ENCODE results near the gene OSBPL7.
A peak's percentile ranks its signal among the peaks of the same experiment; 100 is the strongest.

Gene OSBPL7

DNA sequence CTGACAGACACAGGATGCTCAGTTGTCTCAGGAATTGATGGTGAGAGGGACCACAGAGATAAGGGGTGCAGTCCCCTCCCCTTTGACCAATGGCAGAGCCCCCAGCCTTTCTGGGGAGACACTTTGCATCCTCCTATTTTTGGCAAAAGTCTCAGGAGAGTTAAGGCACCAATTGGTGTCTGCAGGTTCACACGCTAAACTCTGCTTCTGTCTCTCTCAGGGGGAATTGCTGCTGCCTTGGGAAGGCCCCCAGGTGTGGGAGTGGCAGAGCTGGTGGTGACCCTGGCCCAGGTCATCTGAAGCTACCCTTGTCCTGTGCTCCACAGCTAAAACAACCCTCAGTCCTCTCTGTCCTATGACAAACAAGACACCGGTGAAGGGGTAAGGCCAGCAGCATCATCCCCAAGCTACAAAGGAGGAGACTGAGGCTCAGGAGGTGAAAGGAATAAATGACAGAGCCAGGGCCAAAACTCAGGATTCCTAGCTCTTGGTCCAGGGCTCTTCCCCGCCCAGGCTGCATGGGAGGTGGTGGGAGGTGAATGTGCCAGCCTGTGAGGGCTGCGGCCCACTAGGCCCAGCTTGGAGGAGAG, 20.3 kb downstream of the OSBPL7 start:
- H3K27ac ChIP-seq (ENCODE audit: low read depth, low read length): no peak overlapping the region
- no peaks in the 10 kb centered on the region for H3K36me3 ChIP-seq (ENCODE audit: insufficient read depth, low read length)
- H3K4me3 ChIP-seq (ENCODE audit: low read depth in 1 of 2, low read length in 2 of 2): no peak overlapping the region
- H3K9ac ChIP-seq (ENCODE audit: low read length): no peak overlapping the region
- H3K27me3 ChIP-seq (ENCODE audit: control insufficient read depth in 1 of 2, insufficient read depth in 2 of 2, low read length in 2 of 2): no peaks in the 10 kb centered on the region
- H3K9me3 ChIP-seq (ENCODE audit: low read length): no peaks in the 10 kb centered on the region
- H3K4me1 ChIP-seq (ENCODE audit: insufficient read depth, low read length): no peaks in the 10 kb centered on the region

DNA sequence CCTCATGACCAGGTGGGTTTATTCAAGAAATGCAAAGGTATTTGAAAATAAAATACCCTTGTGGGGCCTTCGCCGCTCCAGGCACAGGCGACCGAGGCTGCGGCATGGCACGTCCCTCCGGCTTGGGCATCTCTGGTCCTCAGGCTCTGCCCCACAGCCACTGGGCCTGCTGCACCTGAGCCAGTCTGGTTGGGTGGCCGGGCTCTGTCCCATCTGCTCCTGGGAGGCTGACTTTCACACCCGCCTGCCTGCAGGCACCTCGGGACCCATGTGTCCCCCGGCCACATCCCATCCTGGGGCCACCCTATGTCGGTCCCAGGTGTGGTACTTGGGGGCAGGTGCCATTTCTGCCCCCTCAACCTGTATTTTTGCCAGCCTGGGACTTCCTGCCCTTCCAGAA, 20.9 kb downstream of the OSBPL7 start:
- Histone ChIP-seq H3K27ac (ENCODE audit: low read depth, low read length) (no peak overlapping the region), H3K4me1 (ENCODE audit: insufficient read depth, low read length) (no peaks in the 10 kb centered on the region), H3K9me3 (ENCODE audit: low read length) (no peaks in the 10 kb centered on the region), H3K36me3 (ENCODE audit: insufficient read depth, low read length) (no peaks in the 10 kb centered on the region), H3K4me3 (ENCODE audit: low read depth in 1 of 2, low read length in 2 of 2) (no peak overlapping the region), H3K27me3 (ENCODE audit: control insufficient read depth in 1 of 2, insufficient read depth in 2 of 2, low read length in 2 of 2) (no peaks in the 10 kb centered on the region), H3K9ac (ENCODE audit: low read length) (no peak overlapping the region)

- H3K9ac ChIP-seq (ENCODE audit: low read length): no peak overlapping the region
- H3K4me1 ChIP-seq (ENCODE audit: insufficient read depth, low read length): no peaks in the 10 kb centered on the region
- no peak overlapping the region for H3K4me3 ChIP-seq (ENCODE audit: low read depth in 1 of 2, low read length in 2 of 2)
- H3K27ac ChIP-seq (ENCODE audit: low read depth, low read length): no peak overlapping the region
- H3K36me3 ChIP-seq (ENCODE audit: insufficient read depth, low read length): no peaks in the 10 kb centered on the region
- peaks cover under 1 to 7% of the 10 kb centered on the region in 2 donors for H3K27me3 ChIP-seq (ENCODE audit: control insufficient read depth in 1 of 2, insufficient read depth in 2 of 2, low read length in 2 of 2)
- no peaks in the 10 kb centered on the region for H3K9me3 ChIP-seq (ENCODE audit: low read length)
Observed at GRCh38 chr17:47797797-47798196, 23.8 kb downstream of the OSBPL7 start.

DNA sequence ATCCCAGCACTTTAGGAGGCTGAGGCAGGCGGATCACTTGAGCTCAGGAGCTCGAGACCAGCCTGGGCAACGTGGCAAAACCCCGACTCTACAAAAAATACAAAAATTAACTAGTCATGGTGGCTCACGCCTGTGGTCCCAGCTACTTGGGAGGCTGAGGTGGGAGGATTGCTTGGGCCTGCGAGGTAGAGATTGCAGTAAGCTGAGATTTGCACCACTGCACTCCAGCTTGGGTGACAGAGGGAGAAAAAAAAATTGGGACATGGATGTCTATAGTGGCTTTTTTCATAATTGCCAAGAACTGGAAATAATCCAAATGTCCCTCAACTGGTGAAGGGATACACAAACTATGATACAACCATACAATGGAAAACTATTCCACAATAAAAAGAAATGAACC, 28.6 kb downstream of the OSBPL7 start:
- Histone ChIP-seq H3K9me3 (ENCODE audit: low read length) (no peaks in the 10 kb centered on the region), H3K27ac (ENCODE audit: low read depth, low read length) (no peak overlapping the region), H3K27me3 (ENCODE audit: control insufficient read depth in 1 of 2, insufficient read depth in 2 of 2, low read length in 2 of 2) (peaks cover 20 to 44% of the 10 kb centered on the region in 2 donors), H3K36me3 (ENCODE audit: insufficient read depth, low read length) (no peaks in the 10 kb centered on the region), H3K4me1 (ENCODE audit: insufficient read depth, low read length) (no peaks in the 10 kb centered on the region), H3K9ac (ENCODE audit: low read length) (no peak overlapping the region), H3K4me3 (ENCODE audit: low read depth in 1 of 2, low read length in 2 of 2) (no peak overlapping the region)

GRCh38 chr17:47792457-47792856, 29.1 kb downstream of the OSBPL7 start:
- H3K4me1 ChIP-seq (ENCODE audit: insufficient read depth, low read length): no peaks in the 10 kb centered on the region
- no peaks in the 10 kb centered on the region for H3K36me3 ChIP-seq (ENCODE audit: insufficient read depth, low read length)
- no peaks in the 10 kb centered on the region for H3K9me3 ChIP-seq (ENCODE audit: low read length)
- H3K4me3 ChIP-seq (ENCODE audit: low read depth in 1 of 2, low read length in 2 of 2): no peak overlapping the region
- no peak overlapping the region for H3K9ac ChIP-seq (ENCODE audit: low read length)
- H3K27ac ChIP-seq (ENCODE audit: low read depth, low read length): no peak overlapping the region
- peaks cover 20 to 44% of the 10 kb centered on the region in 2 donors for H3K27me3 ChIP-seq (ENCODE audit: control insufficient read depth in 1 of 2, insufficient read depth in 2 of 2, low read length in 2 of 2)

- Histone ChIP-seq H3K4me1 (ENCODE audit: insufficient read depth, low read length) (no peaks in the 10 kb centered on the region), H3K4me3 (ENCODE audit: low read depth in 1 of 2, low read length in 2 of 2) (no peak overlapping the region), H3K36me3 (ENCODE audit: insufficient read depth, low read length) (no peaks in the 10 kb centered on the region), H3K9me3 (ENCODE audit: low read length) (no peaks in the 10 kb centered on the region), H3K27ac (ENCODE audit: low read depth, low read length) (no peak overlapping the region), H3K9ac (ENCODE audit: low read length) (no peak overlapping the region), H3K27me3 (ENCODE audit: control insufficient read depth in 1 of 2, insufficient read depth in 2 of 2, low read length in 2 of 2) (peaks cover 20 to 44% of the 10 kb centered on the region in 2 donors)
Observed at GRCh38 chr17:47791025-47791424, 30.6 kb downstream of the OSBPL7 start.

GRCh38 chr17:47789611-47790561, 31.7 kb downstream of the OSBPL7 start:
- Histone ChIP-seq H3K27me3 (ENCODE audit: control insufficient read depth in 1 of 2, insufficient read depth in 2 of 2, low read length in 2 of 2) (peaks cover 20 to 44% of the 10 kb centered on the region in 2 donors), H3K9ac (ENCODE audit: low read length) (no peak overlapping the region), H3K9me3 (ENCODE audit: low read length) (no peaks in the 10 kb centered on the region), H3K36me3 (ENCODE audit: insufficient read depth, low read length) (no peaks in the 10 kb centered on the region), H3K27ac (ENCODE audit: low read depth, low read length) (no peak overlapping the region), H3K4me1 (ENCODE audit: insufficient read depth, low read length) (no peaks in the 10 kb centered on the region), H3K4me3 (ENCODE audit: low read depth in 1 of 2, low read length in 2 of 2) (peak overlapping the region in 1 of 2 donors; percentile 27)

- Histone ChIP-seq H3K27me3 (ENCODE audit: control insufficient read depth in 1 of 2, insufficient read depth in 2 of 2, low read length in 2 of 2) (peaks cover under 1 to 19% of the 10 kb centered on the region in 2 donors), H3K9ac (ENCODE audit: low read length) (no peak overlapping the region), H3K4me1 (ENCODE audit: insufficient read depth, low read length) (no peaks in the 10 kb centered on the region), H3K27ac (ENCODE audit: low read depth, low read length) (no peak overlapping the region), H3K4me3 (ENCODE audit: low read depth in 1 of 2, low read length in 2 of 2) (no peak overlapping the region), H3K36me3 (ENCODE audit: insufficient read depth, low read length) (no peaks in the 10 kb centered on the region), H3K9me3 (ENCODE audit: low read length) (no peaks in the 10 kb centered on the region)
Observed at GRCh38 chr17:47785538-47786123, 36.0 kb downstream of the OSBPL7 start.

GRCh38 chr17:47781397-47781796, 40.2 kb downstream of the OSBPL7 start:
- H3K4me1 ChIP-seq (ENCODE audit: insufficient read depth, low read length): no peaks in the 10 kb centered on the region
- no peak overlapping the region for H3K4me3 ChIP-seq (ENCODE audit: low read depth in 1 of 2, low read length in 2 of 2)
- H3K9ac ChIP-seq (ENCODE audit: low read length): no peak overlapping the region
- H3K36me3 ChIP-seq (ENCODE audit: insufficient read depth, low read length): no peaks in the 10 kb centered on the region
- H3K27ac ChIP-seq (ENCODE audit: low read depth, low read length): no peak overlapping the region
- peaks cover 16 to 22% of the 10 kb centered on the region in 2 donors for H3K27me3 ChIP-seq (ENCODE audit: control insufficient read depth in 1 of 2, insufficient read depth in 2 of 2, low read length in 2 of 2)
- no peaks in the 10 kb centered on the region for H3K9me3 ChIP-seq (ENCODE audit: low read length)

- no peaks in the 10 kb centered on the region for H3K36me3 ChIP-seq (ENCODE audit: insufficient read depth, low read length)
- no peak overlapping the region for H3K27ac ChIP-seq (ENCODE audit: low read depth, low read length)
- H3K27me3 ChIP-seq (ENCODE audit: control insufficient read depth in 1 of 2, insufficient read depth in 2 of 2, low read length in 2 of 2): peaks cover 34 to 39% of the 10 kb centered on the region in 2 donors
- H3K9me3 ChIP-seq (ENCODE audit: low read length): no peaks in the 10 kb centered on the region
- no peak overlapping the region for H3K4me3 ChIP-seq (ENCODE audit: low read depth in 1 of 2, low read length in 2 of 2)
- no peak overlapping the region for H3K9ac ChIP-seq (ENCODE audit: low read length)
- no peaks in the 10 kb centered on the region for H3K4me1 ChIP-seq (ENCODE audit: insufficient read depth, low read length)
Observed at GRCh38 chr17:47778184-47778635, 43.4 kb downstream of the OSBPL7 start.

- H3K4me1 ChIP-seq (ENCODE audit: insufficient read depth, low read length): no peaks in the 10 kb centered on the region
- no peak overlapping the region for H3K4me3 ChIP-seq (ENCODE audit: low read depth in 1 of 2, low read length in 2 of 2)
- H3K27me3 ChIP-seq (ENCODE audit: control insufficient read depth in 1 of 2, insufficient read depth in 2 of 2, low read length in 2 of 2): peaks cover 34 to 39% of the 10 kb centered on the region in 2 donors
- no peak overlapping the region for H3K9ac ChIP-seq (ENCODE audit: low read length)
- H3K9me3 ChIP-seq (ENCODE audit: low read length): no peaks in the 10 kb centered on the region
- no peaks in the 10 kb centered on the region for H3K36me3 ChIP-seq (ENCODE audit: insufficient read depth, low read length)
- no peak overlapping the region for H3K27ac ChIP-seq (ENCODE audit: low read depth, low read length)
Observed at GRCh38 chr17:47776330-47777197, 45.0 kb downstream of the OSBPL7 start.
